ENCODE results near the gene ANKRD63. TPM values are rescaled to one million over a fixed set of nuclear protein-coding genes. Genes with fewer than 3 reads are reported as not detected.

ANKRD63 gene
- total and polyA plus RNA-seq, 9 of the 15 experiments (the other 6 are each of a cell fraction or from before 2014, with no cell fraction given) = 1.3 to 2.0 (median 1.8) TPM; not detected in 6

DNA sequence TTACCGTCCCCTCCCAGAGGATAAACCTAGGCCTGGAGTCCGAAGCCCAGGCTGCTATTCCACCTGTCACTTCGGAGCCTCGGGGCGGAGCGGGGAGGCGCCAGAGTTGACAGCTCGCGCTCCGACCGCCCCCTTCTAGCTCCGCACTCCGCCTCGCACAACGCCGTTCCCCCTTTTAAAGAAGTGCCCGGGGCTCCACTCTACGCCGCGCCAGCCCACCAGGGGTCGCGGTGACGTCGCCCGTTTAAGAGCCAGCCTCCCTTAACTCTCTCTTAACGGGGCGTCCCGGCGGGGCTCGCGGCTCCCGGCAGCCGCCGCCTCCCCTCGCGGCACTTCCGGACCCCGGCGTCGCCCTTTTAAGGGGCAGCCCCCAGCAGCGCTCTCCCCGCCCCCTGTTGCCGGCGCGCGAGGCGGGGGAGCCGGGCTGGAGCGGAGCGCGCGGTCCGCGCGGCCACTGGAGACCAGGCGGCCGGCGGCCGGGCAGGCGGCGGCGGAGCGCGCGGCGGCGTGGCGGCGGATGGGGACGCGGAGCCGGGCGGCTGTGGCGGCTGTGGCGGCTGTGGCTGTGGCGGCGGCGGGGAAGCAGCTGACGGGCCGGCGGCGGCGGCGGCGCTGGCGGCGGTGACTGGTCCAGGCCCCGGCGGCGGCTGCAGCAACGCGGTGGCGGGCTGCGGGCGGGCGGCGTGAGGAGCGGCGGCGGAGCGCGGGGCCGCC, 40.5 kb upstream of the ANKRD63 start, which contains the start of gene INAFM2 (continued):
- TF ChIP-seq YY1 (IDR thresholded peaks at IDR 0.05; ENCODE audit: borderline replicate concordance in 1 of 3, control insufficient read depth in 1 of 3, extremely low read depth in 1 of 3, insufficient read depth in 3 of 3, insufficient read length in 1 of 3, insufficient replicate concordance in 2 of 3, low read depth in 1 of 3, low read length in 2 of 3) (peak in 1 of 3 experiments; percentile 14), POLR2H (tag; IDR thresholded peaks at IDR 0.05; ENCODE audit: low read depth) (no peak), L3MBTL2 (IDR thresholded peaks at IDR 0.05) (peak; percentile 99), ZNF232 (CRISPR knock-in tag; IDR thresholded peaks at IDR 0.05) (peak; percentile 76; the same call in 1 of the 2 replicates), ZKSCAN1 (IDR thresholded peaks at IDR 0.05; ENCODE audit: low read depth, low read length) (no peak), RBM25 (IDR thresholded peaks at IDR 0.05; ENCODE audit: low read depth, low read length, severe bottlenecking) (peak; percentile 41), NRF1 (conservative IDR thresholded peaks at IDR 0.05 in 1 of 2, IDR thresholded peaks at IDR 0.05 in 1 of 2) (peak; percentile 68 to 71), ZFP36 (IDR thresholded peaks at IDR 0.05; ENCODE audit: low read depth, low read length, partially characterized antibody) (no peak), RAD21 (CRISPR knock-in tag; conservative IDR thresholded peaks at IDR 0.05 in 1 of 2, IDR thresholded peaks at IDR 0.05 in 1 of 2) (peak; percentile 34 to 47; a peak in 3 of 4 replicates), BCOR (IDR thresholded peaks at IDR 0.05) (peak; percentile 45; the same call in 1 of the 2 replicates), CBX3 (IDR thresholded peaks at IDR 0.05; ENCODE audit: borderline replicate concordance in 1 of 2, low read length in 2 of 2) (peak in 1 of 2 experiments; percentile 75; a peak in 1 of 3 replicates), PHF8 (IDR thresholded peaks at IDR 0.05; ENCODE audit: borderline replicate concordance, low read length) (peak; percentile 53; the same call in 1 of the 2 replicates), MAZ (CRISPR knock-in tag; conservative IDR thresholded peaks at IDR 0.05 in 1 of 2, IDR thresholded peaks at IDR 0.05 in 1 of 2) (peak; percentile 90 to 94)
- TF ChIP-seq, protein P1, sequence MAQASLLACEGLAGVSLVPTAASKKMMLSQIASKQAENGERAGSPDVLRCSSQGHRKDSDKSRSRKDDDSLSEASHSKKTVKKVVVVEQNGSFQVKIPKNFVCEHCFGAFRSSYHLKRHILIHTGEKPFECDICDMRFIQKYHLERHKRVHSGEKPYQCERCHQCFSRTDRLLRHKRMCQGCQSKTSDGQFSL (CRISPR knock-in tag; IDR thresholded peaks at IDR 0.05) = no peak
- TF ChIP-seq, protein P1 (tag; IDR thresholded peaks at IDR 0.05) = no peak; a peak in 1 of 4 replicates
- TF ChIP-seq, protein P2, sequence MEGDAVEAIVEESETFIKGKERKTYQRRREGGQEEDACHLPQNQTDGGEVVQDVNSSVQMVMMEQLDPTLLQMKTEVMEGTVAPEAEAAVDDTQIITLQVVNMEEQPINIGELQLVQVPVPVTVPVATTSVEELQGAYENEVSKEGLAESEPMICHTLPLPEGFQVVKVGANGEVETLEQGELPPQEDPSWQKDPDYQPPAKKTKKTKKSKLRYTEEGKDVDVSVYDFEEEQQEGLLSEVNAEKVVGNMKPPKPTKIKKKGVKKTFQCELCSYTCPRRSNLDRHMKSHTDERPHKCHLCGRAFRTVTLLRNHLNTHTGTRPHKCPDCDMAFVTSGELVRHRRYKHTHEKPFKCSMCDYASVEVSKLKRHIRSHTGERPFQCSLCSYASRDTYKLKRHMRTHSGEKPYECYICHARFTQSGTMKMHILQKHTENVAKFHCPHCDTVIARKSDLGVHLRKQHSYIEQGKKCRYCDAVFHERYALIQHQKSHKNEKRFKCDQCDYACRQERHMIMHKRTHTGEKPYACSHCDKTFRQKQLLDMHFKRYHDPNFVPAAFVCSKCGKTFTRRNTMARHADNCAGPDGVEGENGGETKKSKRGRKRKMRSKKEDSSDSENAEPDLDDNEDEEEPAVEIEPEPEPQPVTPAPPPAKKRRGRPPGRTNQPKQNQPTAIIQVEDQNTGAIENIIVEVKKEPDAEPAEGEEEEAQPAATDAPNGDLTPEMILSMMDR (IDR thresholded peaks at IDR 0.05 in 2 of 3, conservative IDR thresholded peaks at IDR 0.05 in 1 of 3; ENCODE audit: insufficient read depth in 2 of 3, low read depth in 1 of 3, low read length in 3 of 3) = peak; percentile 54 to 64 (median 57)
- TF ChIP-seq, protein P3, sequence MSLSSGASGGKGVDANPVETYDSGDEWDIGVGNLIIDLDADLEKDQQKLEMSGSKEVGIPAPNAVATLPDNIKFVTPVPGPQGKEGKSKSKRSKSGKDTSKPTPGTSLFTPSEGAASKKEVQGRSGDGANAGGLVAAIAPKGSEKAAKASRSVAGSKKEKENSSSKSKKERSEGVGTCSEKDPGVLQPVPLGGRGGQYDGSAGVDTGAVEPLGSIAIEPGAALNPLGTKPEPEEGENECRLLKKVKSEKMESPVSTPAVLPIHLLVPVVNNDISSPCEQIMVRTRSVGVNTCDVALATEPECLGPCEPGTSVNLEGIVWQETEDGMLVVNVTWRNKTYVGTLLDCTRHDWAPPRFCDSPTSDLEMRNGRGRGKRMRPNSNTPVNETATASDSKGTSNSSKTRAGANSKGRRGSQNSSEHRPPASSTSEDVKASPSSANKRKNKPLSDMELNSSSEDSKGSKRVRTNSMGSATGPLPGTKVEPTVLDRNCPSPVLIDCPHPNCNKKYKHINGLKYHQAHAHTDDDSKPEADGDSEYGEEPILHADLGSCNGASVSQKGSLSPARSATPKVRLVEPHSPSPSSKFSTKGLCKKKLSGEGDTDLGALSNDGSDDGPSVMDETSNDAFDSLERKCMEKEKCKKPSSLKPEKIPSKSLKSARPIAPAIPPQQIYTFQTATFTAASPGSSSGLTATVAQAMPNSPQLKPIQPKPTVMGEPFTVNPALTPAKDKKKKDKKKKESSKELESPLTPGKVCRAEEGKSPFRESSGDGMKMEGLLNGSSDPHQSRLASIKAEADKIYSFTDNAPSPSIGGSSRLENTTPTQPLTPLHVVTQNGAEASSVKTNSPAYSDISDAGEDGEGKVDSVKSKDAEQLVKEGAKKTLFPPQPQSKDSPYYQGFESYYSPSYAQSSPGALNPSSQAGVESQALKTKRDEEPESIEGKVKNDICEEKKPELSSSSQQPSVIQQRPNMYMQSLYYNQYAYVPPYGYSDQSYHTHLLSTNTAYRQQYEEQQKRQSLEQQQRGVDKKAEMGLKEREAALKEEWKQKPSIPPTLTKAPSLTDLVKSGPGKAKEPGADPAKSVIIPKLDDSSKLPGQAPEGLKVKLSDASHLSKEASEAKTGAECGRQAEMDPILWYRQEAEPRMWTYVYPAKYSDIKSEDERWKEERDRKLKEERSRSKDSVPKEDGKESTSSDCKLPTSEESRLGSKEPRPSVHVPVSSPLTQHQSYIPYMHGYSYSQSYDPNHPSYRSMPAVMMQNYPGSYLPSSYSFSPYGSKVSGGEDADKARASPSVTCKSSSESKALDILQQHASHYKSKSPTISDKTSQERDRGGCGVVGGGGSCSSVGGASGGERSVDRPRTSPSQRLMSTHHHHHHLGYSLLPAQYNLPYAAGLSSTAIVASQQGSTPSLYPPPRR (CRISPR knock-in tag; IDR thresholded peaks at IDR 0.05; ENCODE audit: borderline replicate concordance) = peak; percentile 40; the same call in 1 of the 2 replicates

All from K562 (cell line).